ENCODE data around the gene IGDCC3.

DNA sequence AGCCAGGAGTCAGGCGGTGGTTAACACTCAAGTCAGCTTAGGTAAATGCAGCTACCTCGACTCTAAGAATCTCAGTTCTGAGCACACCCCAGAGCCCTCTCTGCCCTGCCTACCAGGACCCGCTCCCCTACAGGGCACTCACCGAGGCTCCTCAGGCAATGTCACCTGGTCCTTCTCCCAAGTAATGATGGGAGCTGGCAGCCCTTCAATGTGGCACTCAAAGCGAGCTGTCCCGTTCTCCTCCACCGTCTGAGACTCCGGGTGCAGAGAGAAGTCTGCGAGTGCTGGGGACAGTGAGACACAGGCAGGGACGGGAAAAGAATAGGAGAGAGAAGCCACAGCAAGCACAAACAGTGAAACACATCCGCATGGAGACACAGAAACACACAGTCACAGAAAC lies 32.2 kb upstream of the IGDCC3 start:
- TF ChIP-seq MYC (IDR thresholded peaks at IDR 0.05; ENCODE audit: low read depth, low read length) (no peak), POLR2A (IDR thresholded peaks at IDR 0.05; ENCODE audit: extremely low read depth, insufficient read length) (no peak)
- TF ChIP-seq, protein P1, sequence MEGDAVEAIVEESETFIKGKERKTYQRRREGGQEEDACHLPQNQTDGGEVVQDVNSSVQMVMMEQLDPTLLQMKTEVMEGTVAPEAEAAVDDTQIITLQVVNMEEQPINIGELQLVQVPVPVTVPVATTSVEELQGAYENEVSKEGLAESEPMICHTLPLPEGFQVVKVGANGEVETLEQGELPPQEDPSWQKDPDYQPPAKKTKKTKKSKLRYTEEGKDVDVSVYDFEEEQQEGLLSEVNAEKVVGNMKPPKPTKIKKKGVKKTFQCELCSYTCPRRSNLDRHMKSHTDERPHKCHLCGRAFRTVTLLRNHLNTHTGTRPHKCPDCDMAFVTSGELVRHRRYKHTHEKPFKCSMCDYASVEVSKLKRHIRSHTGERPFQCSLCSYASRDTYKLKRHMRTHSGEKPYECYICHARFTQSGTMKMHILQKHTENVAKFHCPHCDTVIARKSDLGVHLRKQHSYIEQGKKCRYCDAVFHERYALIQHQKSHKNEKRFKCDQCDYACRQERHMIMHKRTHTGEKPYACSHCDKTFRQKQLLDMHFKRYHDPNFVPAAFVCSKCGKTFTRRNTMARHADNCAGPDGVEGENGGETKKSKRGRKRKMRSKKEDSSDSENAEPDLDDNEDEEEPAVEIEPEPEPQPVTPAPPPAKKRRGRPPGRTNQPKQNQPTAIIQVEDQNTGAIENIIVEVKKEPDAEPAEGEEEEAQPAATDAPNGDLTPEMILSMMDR (IDR thresholded peaks at IDR 0.05; ENCODE audit: low read depth, low read length), result no peak
- TF ChIP-seq, protein P2, sequence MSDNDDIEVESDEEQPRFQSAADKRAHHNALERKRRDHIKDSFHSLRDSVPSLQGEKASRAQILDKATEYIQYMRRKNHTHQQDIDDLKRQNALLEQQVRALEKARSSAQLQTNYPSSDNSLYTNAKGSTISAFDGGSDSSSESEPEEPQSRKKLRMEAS (IDR thresholded peaks at IDR 0.05; ENCODE audit: low read depth, low read length), result no peak

Measured in NB4 (cell line).